ENCODE results near the gene CISD1. TPM values are rescaled to one million over a fixed set of nuclear protein-coding genes. Genes with fewer than 3 reads are reported as not detected.

Gene CISD1
- total and polyA plus RNA-seq, 9 of the 15 experiments (the other 6 are each of a cell fraction or from before 2014, with no cell fraction given): 35.8 to 342 (median 118) TPM

GRCh38 chr10:58268946-58269781, at the start of gene CISD1 (continued):
- TF ChIP-seq PHF20 (IDR thresholded peaks at IDR 0.05; ENCODE audit: partially characterized antibody) (peak; percentile 67), HDAC6 (IDR thresholded peaks at IDR 0.05; ENCODE audit: low read depth, low read length) (no peak), ZNF124 (CRISPR knock-in tag; IDR thresholded peaks at IDR 0.05) (no peak), MTA3 (IDR thresholded peaks at IDR 0.05; ENCODE audit: borderline replicate concordance) (0 out of 2 replicates have a peak, but pooled peaks have one; percentile 18), FOXJ2 (tag; IDR thresholded peaks at IDR 0.05) (no peak), POLR2AphosphoS5 (IDR thresholded peaks at IDR 0.05; ENCODE audit: control insufficient read depth, insufficient read depth, low read depth, low read length) (peak; percentile 56; the same call in 1 of the 2 replicates), CEBPB (tag; IDR thresholded peaks at IDR 0.05) (peak; percentile 99), KAT8 (IDR thresholded peaks at IDR 0.05; ENCODE audit: low read depth) (no peak), RAD51 (IDR thresholded peaks at IDR 0.05; ENCODE audit: borderline replicate concordance, low read depth) (peak; percentile 69; the same call in 1 of the 2 replicates), DPF2 (IDR thresholded peaks at IDR 0.05) (peak; percentile 30; the same call in 1 of the 2 replicates), FOXK2 (conservative IDR thresholded peaks at IDR 0.05 in 1 of 2, IDR thresholded peaks at IDR 0.05 in 1 of 2; ENCODE audit: low read depth in 2 of 2) (peak in 1 of 2 experiments; percentile 63; a peak in 2 of 4 replicates), MYC (IDR thresholded peaks at IDR 0.05; ENCODE audit: low read depth, low read length) (peak; percentile 91), MYC (CRISPR knock-in tag; IDR thresholded peaks at IDR 0.05; ENCODE audit: borderline replicate concordance, low read depth) (peak; percentile 68; the same call in 1 of the 2 replicates), YY1 (IDR thresholded peaks at IDR 0.05; ENCODE audit: borderline replicate concordance in 1 of 3, control insufficient read depth in 1 of 3, extremely low read depth in 1 of 3, insufficient read depth in 3 of 3, insufficient read length in 1 of 3, insufficient replicate concordance in 2 of 3, low read depth in 1 of 3, low read length in 2 of 3) (peak in 2 of 3 experiments; percentile 56 to 70), NFRKB (IDR thresholded peaks at IDR 0.05; ENCODE audit: low read depth) (peak; percentile 56; the same call in 1 of the 2 replicates), CBX2 (IDR thresholded peaks at IDR 0.05; ENCODE audit: insufficient read depth, low read length, poor library complexity, severe bottlenecking) (no peak), ZNF717 (CRISPR knock-in tag; IDR thresholded peaks at IDR 0.05) (no peak), KDM5B (IDR thresholded peaks at IDR 0.05; ENCODE audit: insufficient replicate concordance, low read depth, low read length) (peak; percentile 76), TEAD1 (CRISPR knock-in tag; IDR thresholded peaks at IDR 0.05) (peak in 1 of 2 experiments; percentile 58; a peak in 1 of 4 replicates), EP400 (IDR thresholded peaks at IDR 0.05) (peak; percentile 90), HMGN3 (IDR thresholded peaks at IDR 0.05; ENCODE audit: borderline replicate concordance, extremely low read depth, insufficient read length, low read depth, low read length) (peak; percentile 80), TOE1 (IDR thresholded peaks at IDR 0.05; ENCODE audit: borderline replicate concordance) (peak; percentile 83; the same call in 1 of the 2 replicates), TOE1 (CRISPR knock-in tag; IDR thresholded peaks at IDR 0.05; ENCODE audit: borderline replicate concordance, low read depth) (no peak), ZFX (CRISPR knock-in tag; IDR thresholded peaks at IDR 0.05) (peak; percentile 78), POLR2AphosphoS2 (IDR thresholded peaks at IDR 0.05; ENCODE audit: low read length) (peak; percentile 50; the same call in 1 of the 2 replicates), SMARCC2 (IDR thresholded peaks at IDR 0.05; ENCODE audit: low read depth) (no peak; the same call in 1 of the 2 replicates)
